Fibroblast of the aortic adventitia (primary cell): ENCODE data around the gene LRP4. TPM values are rescaled to one million over a fixed set of nuclear protein-coding genes. Genes with fewer than 3 reads are reported as not detected.

ENCODE experiments used
- DNase-seq: peaks from one replicate; pipeline ENCODE4 v3.0.0-alpha.2; 2010; ENCODE audit warnings: low read depth
- H3K4me3 ChIP-seq: 2 replicates; pipeline ENCODE4 v1.5.1; 2011; ENCODE audit warnings: low read depth, mild to moderate bottlenecking, control low read depth, low read length, moderate library complexity
- CTCF ChIP-seq: IDR thresholded peaks from 2 replicates; pipeline ENCODE4 v1.5.1; 2011; ENCODE audit warnings: mild to moderate bottlenecking, low read length, control low read depth, inconsistent platforms; ENCODE audit not compliant: insufficient read depth
- total RNA-seq: library from RNA; depleted of rRNA; stranded (reverse); fragments of >200 nt; gene quantifications from 2 replicates; pipeline ENCODE4 v1.2.3, GENCODE V29; 2012; ENCODE audit warnings: low replicate concordance

The LRP4 gene
- total RNA-seq, 1 donor: 9.7 TPM

DNA sequence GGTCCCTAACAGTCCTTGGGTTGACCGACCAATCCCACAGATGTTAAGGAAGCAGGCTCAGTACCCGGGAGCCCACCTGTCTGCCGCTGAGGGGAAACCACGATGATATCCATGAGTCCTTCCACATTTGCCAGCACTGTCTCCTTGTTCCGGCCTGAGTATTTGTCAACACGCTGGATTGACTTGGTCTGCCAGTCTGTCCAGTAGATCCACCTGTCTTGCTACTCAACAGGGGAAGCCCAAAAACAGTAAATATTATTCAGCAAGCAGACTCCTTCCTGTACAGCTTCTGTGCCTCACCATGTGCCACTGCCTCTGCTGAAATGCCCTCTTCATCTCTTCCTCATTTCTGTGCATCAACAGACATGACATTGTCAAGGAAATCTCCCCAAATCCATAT, 49.4 kb downstream of the LRP4 start:
- no peak overlapping the region for H3K4me3 ChIP-seq
- DNase-seq: no peak
- no peak for TF ChIP-seq CTCF

DNA sequence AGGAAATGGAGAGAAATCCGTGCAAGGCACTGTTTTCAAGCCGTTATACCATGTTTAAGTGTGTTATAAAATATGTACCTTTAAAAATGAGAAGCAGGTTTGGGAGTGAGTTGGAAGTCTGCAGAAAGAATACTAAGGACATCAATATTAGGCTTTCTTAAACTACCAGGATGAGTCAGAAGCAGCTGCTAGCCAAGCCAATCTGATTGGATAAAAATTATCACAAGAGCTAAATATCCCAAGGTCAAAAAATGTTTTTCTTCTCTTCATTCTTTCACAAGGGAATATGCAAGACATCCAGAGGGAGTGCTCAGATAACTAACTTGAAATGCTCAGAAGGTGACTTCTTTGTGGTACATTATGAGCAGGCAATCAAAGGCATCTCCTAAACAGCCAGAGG, 53.0 kb downstream of the LRP4 start:
- TF ChIP-seq CTCF: no peak
- peak; percentile 87 for DNase-seq
- H3K4me3 ChIP-seq: no peak overlapping the region

GRCh38 chr11:46860218-46860617, 58.1 kb downstream of the LRP4 start:
- TF ChIP-seq CTCF: no peak
- H3K4me3 ChIP-seq: no peak overlapping the region
- DNase-seq: no peak

- DNase-seq: no peak
- no peak overlapping the region for H3K4me3 ChIP-seq
- TF ChIP-seq CTCF: no peak
Measured at GRCh38 chr11:46858920-46859546, 59.3 kb downstream of the LRP4 start.

DNA sequence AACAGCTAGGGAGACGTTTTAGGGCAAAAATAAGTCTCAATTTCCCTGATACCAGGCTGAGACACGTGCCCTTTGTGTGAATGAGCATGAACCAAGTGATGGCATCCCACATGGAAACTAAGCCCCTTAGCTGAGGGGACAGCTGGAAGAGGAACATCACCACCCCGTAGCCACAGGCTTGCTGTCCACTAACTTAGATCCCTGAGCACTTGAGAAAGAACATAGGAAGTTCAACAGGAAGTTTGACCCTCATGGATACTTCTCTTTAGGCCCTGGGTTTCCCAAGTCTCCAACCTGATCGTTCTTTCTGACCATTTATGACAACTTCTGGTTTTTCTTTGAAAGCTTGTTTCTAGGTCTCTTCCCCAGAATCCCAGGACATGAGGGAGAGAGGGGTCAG, 60.7 kb downstream of the LRP4 start:
- H3K4me3 ChIP-seq: no peak overlapping the region
- TF ChIP-seq CTCF: no peak
- DNase-seq: no peak

- TF ChIP-seq CTCF: no peak
- no peak overlapping the region for H3K4me3 ChIP-seq
- DNase-seq: no peak
Measured at GRCh38 chr11:46856605-46857343, 61.6 kb downstream of the LRP4 start.

DNA sequence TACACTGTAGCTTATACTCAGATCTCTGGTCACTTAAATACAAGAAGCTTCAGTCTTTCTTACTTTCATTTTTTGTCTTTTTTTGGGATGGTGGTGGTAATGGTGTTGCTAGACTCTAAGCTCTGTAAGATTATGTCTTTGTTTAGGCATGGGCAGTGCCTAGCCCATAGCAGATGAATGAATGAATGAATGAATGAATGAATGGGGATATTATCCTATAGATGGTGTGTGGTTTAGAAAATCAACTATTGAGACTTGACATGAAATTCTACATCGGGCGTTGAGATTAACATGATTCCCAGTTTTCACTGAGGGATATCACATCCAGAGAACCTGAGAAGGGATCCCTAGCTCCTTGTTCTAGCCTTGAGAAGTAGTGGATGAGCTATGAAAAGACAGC, 62.5 kb downstream of the LRP4 start:
- H3K4me3 ChIP-seq: no peak overlapping the region
- TF ChIP-seq CTCF: no peak
- DNase-seq: no peak
